Measurements from ENCODE around the gene TRPM2. TPM values are rescaled to one million over a fixed set of nuclear protein-coding genes. Genes with fewer than 3 reads are reported as not detected.

TRPM2 gene
- total and polyA plus RNA-seq, 4 experiments from 2014 or later: 0.37 to 1.7 (median 1.3) TPM; not detected in 1

DNA sequence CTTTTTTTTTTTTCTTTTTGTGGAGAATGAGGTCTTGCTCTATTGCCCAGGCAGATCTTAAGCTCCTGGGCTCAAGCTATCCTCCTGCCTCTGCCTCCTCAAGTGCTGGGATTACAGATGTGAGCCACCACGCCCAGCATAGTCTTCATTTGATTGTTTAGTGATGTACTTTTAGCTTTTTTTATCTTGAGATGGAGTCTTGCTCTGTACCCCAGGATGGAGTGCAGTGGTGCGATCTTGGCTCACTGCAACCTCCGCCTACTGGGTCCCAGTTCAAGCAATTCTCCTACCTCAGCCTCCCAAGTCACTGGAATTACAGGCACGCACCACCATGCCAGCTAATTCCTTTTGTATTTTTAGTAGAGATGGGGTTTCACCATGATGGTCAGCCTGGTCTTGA, 77.9 kb downstream of the TRPM2 start:
- Histone ChIP-seq H3K27me3 (ENCODE audit: insufficient read depth, low read length) (no peaks in the 10 kb centered on the region), H3K4me1 (ENCODE audit: insufficient read depth, low read length) (no peaks in the 10 kb centered on the region), H3K4me3 (ENCODE audit: low read length in 2 of 2) (no peak overlapping the region), H3K27ac (ENCODE audit: low read depth, low read length) (no peak overlapping the region), H3K36me3 (ENCODE audit: insufficient read depth, low read length) (no peaks in the 10 kb centered on the region), H3K9me3 (ENCODE audit: control insufficient read depth in 1 of 2, low read length in 2 of 2) (peaks cover 0 to 10% of the 10 kb centered on the region in 2 donors)
- Mint-ChIP-seq H3K4me3 (no peak overlapping the region), H3K27ac (no peak overlapping the region), H3K36me3 (peaks cover 2 to 7% of the 10 kb centered on the region in 2 donors), H3K27me3 (no peaks in the 10 kb centered on the region), H3K4me1 (no peaks in the 10 kb centered on the region), H3K9me3 (peaks cover 0 to 31% (median 22%) of the 10 kb centered on the region in 8 donors)
- CTCF ChIA-PET (ENCODE audit: partially characterized antibody): no interaction called here
- intact Hi-C loops (cut with micrococcal nuclease): no loop called here
- no peak for DNase-seq
- POLR2A ChIA-PET (ENCODE audit: partially characterized antibody): no interaction called here

GRCh38 chr21:44432841-44433790, 79.7 kb downstream of the TRPM2 start:
- peaks cover 0 to 10% of the 10 kb centered on the region in 2 donors for H3K9me3 ChIP-seq (ENCODE audit: control insufficient read depth in 1 of 2, low read length in 2 of 2)
- Mint-ChIP-seq H3K27ac (no peak overlapping the region), H3K4me3 (no peak overlapping the region), H3K27me3 (no peaks in the 10 kb centered on the region), H3K36me3 (peaks cover 2 to 7% of the 10 kb centered on the region in 2 donors), H3K9me3 (peaks cover 0 to 31% (median 22%) of the 10 kb centered on the region in 8 donors), H3K4me1 (no peaks in the 10 kb centered on the region)
- intact Hi-C loops (cut with micrococcal nuclease): no loop called here
- H3K36me3 ChIP-seq (ENCODE audit: insufficient read depth, low read length): no peaks in the 10 kb centered on the region
- no peak for DNase-seq
- H3K4me1 ChIP-seq (ENCODE audit: insufficient read depth, low read length): no peaks in the 10 kb centered on the region
- no peak overlapping the region for H3K4me3 ChIP-seq (ENCODE audit: low read length in 2 of 2)
- CTCF ChIA-PET (ENCODE audit: partially characterized antibody): no interaction called here
- no peak overlapping the region for H3K27ac ChIP-seq (ENCODE audit: low read depth, low read length)
- no peaks in the 10 kb centered on the region for H3K27me3 ChIP-seq (ENCODE audit: insufficient read depth, low read length)
- POLR2A ChIA-PET (ENCODE audit: partially characterized antibody): no interaction called here

DNA sequence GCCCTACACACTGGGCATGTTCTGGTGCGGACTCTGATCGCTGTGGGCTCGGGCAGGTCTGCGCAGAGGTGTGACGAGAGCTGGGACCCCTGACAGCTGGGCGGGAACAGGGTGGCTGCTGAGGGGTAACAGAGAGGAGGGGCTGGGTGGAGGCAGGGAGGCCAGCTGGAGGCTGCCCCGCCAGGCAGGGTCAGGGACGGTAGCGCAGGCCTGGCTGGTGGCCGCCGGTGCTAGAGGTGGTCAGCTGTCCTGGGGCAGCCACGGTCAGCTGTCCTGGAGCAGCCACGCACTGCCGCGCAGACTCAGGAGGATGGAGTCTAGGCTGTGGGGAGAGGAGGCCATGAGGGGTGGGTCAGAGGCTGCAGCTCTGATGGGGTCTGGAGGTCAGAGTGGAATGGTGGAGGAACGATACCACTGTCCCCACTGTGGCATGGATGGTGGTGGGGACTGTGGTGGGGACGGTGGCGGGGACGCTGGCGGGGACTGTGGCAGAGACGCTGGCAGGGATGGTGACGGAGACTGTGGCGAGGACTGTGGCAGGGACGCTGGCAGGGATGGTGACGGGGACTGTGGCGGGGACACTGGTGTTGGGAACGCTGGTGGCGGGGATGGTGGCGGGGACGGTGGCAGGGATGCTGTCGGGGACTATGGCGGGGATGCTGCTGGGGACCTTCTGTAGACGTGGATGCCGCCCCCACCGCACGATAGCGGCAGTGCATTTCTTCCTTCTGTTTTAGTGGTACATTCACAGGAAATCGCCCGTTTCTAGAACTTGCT, 80.6 kb downstream of the TRPM2 start:
- intact Hi-C loops (cut with micrococcal nuclease): no loop called here
- Histone ChIP-seq H3K4me1 (ENCODE audit: insufficient read depth, low read length) (no peaks in the 10 kb centered on the region), H3K27me3 (ENCODE audit: insufficient read depth, low read length) (no peaks in the 10 kb centered on the region), H3K27ac (ENCODE audit: low read depth, low read length) (no peak overlapping the region), H3K36me3 (ENCODE audit: insufficient read depth, low read length) (no peaks in the 10 kb centered on the region), H3K4me3 (ENCODE audit: low read length in 2 of 2) (no peak overlapping the region), H3K9me3 (ENCODE audit: control insufficient read depth in 1 of 2, low read length in 2 of 2) (peaks cover 0 to 10% of the 10 kb centered on the region in 2 donors)
- H3K27me3 Mint-ChIP-seq: no peaks in the 10 kb centered on the region
- ChIA-PET POLR2A (ENCODE audit: partially characterized antibody) (no interaction called here), CTCF (ENCODE audit: partially characterized antibody) (no interaction called here)
- H3K36me3 Mint-ChIP-seq: peaks cover 2 to 7% of the 10 kb centered on the region in 2 donors
- no peak overlapping the region for H3K4me3 Mint-ChIP-seq
- peak overlapping the region in 1 of 7 donors; percentile 37 for H3K27ac Mint-ChIP-seq
- DNase-seq: no peak
- peaks cover 0 to 26% (median 19%) of the 10 kb centered on the region in 8 donors for H3K9me3 Mint-ChIP-seq
- no peaks in the 10 kb centered on the region for H3K4me1 Mint-ChIP-seq

GRCh38 chr21:44434568-44434925, 81.1 kb downstream of the TRPM2 start:
- no peaks in the 10 kb centered on the region for H3K36me3 ChIP-seq (ENCODE audit: insufficient read depth, low read length)
- Mint-ChIP-seq H3K27me3 (no peaks in the 10 kb centered on the region), H3K4me3 (no peak overlapping the region), H3K27ac (no peak overlapping the region), H3K4me1 (no peaks in the 10 kb centered on the region), H3K36me3 (peaks cover 2 to 7% of the 10 kb centered on the region in 2 donors), H3K9me3 (peaks cover 0 to 26% (median 19%) of the 10 kb centered on the region in 8 donors)
- ChIA-PET CTCF (ENCODE audit: partially characterized antibody) (no interaction called here), POLR2A (ENCODE audit: partially characterized antibody) (no interaction called here)
- no peaks in the 10 kb centered on the region for H3K4me1 ChIP-seq (ENCODE audit: insufficient read depth, low read length)
- peaks cover 0 to 10% of the 10 kb centered on the region in 2 donors for H3K9me3 ChIP-seq (ENCODE audit: control insufficient read depth in 1 of 2, low read length in 2 of 2)
- no peak for DNase-seq
- H3K27ac ChIP-seq (ENCODE audit: low read depth, low read length): no peak overlapping the region
- no peak overlapping the region for H3K4me3 ChIP-seq (ENCODE audit: low read length in 2 of 2)
- intact Hi-C loops (cut with micrococcal nuclease): no loop called here
- no peaks in the 10 kb centered on the region for H3K27me3 ChIP-seq (ENCODE audit: insufficient read depth, low read length)

DNA sequence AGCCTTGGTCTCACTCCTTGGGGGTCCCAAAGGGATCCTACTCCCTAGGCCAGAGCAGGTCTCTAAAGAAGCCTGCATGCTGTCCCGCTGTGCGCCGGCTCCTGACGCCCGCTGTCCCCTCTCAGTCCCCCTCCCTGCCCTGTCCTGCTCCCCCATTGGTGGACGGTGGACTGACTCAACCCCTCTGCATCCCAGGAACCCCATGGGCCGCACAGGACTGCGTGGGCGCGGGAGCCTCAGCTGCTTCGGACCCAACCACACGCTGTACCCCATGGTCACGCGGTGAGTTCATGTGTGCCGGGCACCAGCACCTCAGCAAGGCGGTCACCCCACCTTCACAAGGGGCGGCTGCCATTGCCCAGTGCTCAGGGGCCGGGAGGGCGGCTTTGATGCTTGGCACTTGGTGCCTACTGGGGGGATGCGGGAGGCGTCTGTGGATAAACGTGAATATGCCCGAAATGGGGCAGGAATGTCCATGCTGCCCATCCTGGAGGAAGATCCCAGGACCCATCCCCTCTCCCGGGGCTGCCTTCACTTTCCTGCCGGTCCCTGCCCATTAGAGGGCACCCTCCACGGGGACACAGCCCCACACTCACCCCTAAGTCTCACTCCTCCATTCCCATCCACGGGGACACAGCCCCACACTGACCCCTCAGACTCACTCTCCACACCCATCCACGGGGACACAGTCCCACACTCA, 81.7 kb downstream of the TRPM2 start:
- H3K4me1 ChIP-seq (ENCODE audit: insufficient read depth, low read length): no peaks in the 10 kb centered on the region
- intact Hi-C loops (cut with micrococcal nuclease): no loop called here
- no peak overlapping the region for H3K27ac Mint-ChIP-seq
- H3K4me3 ChIP-seq (ENCODE audit: low read length in 2 of 2): no peak overlapping the region
- no peak overlapping the region for H3K4me3 Mint-ChIP-seq
- H3K27me3 ChIP-seq (ENCODE audit: insufficient read depth, low read length): no peaks in the 10 kb centered on the region
- peaks cover 2 to 7% of the 10 kb centered on the region in 2 donors for H3K36me3 Mint-ChIP-seq
- H3K27ac ChIP-seq (ENCODE audit: low read depth, low read length): no peak overlapping the region
- H3K9me3 ChIP-seq (ENCODE audit: control insufficient read depth in 1 of 2, low read length in 2 of 2): peaks cover 0 to 5% of the 10 kb centered on the region in 2 donors
- H3K4me1 Mint-ChIP-seq: no peaks in the 10 kb centered on the region
- ChIA-PET POLR2A (ENCODE audit: partially characterized antibody) (no interaction called here), CTCF (ENCODE audit: partially characterized antibody) (no interaction called here)
- no peak for DNase-seq
- no peaks in the 10 kb centered on the region for H3K36me3 ChIP-seq (ENCODE audit: insufficient read depth, low read length)
- no peaks in the 10 kb centered on the region for H3K27me3 Mint-ChIP-seq
- peaks cover 0 to 21% (median 14%) of the 10 kb centered on the region in 8 donors for H3K9me3 Mint-ChIP-seq

DNA sequence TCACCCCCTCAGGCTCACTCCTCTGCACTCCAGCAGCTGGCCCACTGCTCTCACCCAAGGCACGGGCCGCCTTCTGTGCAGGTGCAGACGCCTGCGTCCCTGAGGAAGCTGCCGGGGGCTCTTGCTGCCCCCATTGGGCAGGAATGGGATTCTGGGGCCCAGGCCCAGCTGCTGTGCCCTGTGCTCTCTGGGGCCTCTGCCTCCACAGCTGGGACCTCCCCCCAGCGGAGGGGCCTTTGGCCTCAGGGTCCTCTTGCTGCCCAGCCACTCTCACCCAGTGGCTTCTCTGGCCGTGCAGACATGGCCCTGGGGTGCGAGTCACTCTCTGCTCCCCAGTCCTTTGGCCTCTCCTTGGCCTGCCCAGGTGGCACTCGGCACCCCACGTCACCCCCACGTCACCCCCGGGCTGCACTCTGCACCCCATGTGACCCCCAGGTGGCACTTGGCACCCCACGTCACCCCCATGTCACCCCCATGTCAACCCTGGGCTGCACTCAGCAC, 82.7 kb downstream of the TRPM2 start:
- Histone ChIP-seq H3K27ac (ENCODE audit: low read depth, low read length) (no peak overlapping the region), H3K9me3 (ENCODE audit: control insufficient read depth in 1 of 2, low read length in 2 of 2) (peaks cover 0 to 4% of the 10 kb centered on the region in 2 donors), H3K27me3 (ENCODE audit: insufficient read depth, low read length) (no peaks in the 10 kb centered on the region), H3K4me1 (ENCODE audit: insufficient read depth, low read length) (no peaks in the 10 kb centered on the region), H3K4me3 (ENCODE audit: low read length in 2 of 2) (no peak overlapping the region), H3K36me3 (ENCODE audit: insufficient read depth, low read length) (no peaks in the 10 kb centered on the region)
- ChIA-PET POLR2A (ENCODE audit: partially characterized antibody) (no interaction called here), CTCF (ENCODE audit: partially characterized antibody) (no interaction called here)
- no peaks in the 10 kb centered on the region for H3K4me1 Mint-ChIP-seq
- H3K4me3 Mint-ChIP-seq: no peak overlapping the region
- intact Hi-C loops (cut with micrococcal nuclease): no loop called here
- no peak overlapping the region for H3K27ac Mint-ChIP-seq
- H3K27me3 Mint-ChIP-seq: no peaks in the 10 kb centered on the region
- no peak for DNase-seq
- H3K36me3 Mint-ChIP-seq: peaks cover 2 to 3% of the 10 kb centered on the region in 2 donors
- H3K9me3 Mint-ChIP-seq: peaks cover 0 to 15% (median 10%) of the 10 kb centered on the region in 8 donors

DNA sequence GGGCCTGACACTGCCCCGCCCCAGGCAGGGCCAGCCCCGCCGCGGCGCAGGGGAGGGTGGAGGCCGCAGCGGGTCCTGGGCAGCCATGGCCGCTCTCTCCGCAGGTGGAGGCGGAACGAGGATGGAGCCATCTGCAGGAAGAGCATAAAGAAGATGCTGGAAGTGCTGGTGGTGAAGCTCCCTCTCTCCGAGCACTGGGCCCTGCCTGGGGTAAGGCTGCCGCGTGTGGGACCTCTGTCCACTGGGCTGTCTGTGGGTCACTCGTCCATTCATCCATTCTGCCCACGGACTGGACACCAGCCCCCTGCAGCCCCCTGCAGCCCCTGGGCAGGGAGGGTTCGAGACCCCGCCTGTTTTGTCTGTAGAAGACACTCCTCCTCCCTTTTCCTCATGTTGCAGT, 83.5 kb downstream of the TRPM2 start:
- H3K4me3 ChIP-seq (ENCODE audit: low read length in 2 of 2): no peak overlapping the region
- no peaks in the 10 kb centered on the region for H3K9me3 ChIP-seq (ENCODE audit: control insufficient read depth in 1 of 2, low read length in 2 of 2)
- H3K4me3 Mint-ChIP-seq: no peak overlapping the region
- ChIA-PET CTCF (ENCODE audit: partially characterized antibody) (no interaction called here), POLR2A (ENCODE audit: partially characterized antibody) (no interaction called here)
- H3K4me1 ChIP-seq (ENCODE audit: insufficient read depth, low read length): no peaks in the 10 kb centered on the region
- H3K36me3 Mint-ChIP-seq: peaks cover 0 to 3% of the 10 kb centered on the region in 2 donors
- intact Hi-C loops (cut with micrococcal nuclease): no loop called here
- H3K27ac ChIP-seq (ENCODE audit: low read depth, low read length): no peak overlapping the region
- DNase-seq: no peak
- H3K36me3 ChIP-seq (ENCODE audit: insufficient read depth, low read length): no peaks in the 10 kb centered on the region
- peaks cover 0 to 7% (median 3%) of the 10 kb centered on the region in 8 donors for H3K9me3 Mint-ChIP-seq
- H3K27me3 Mint-ChIP-seq: no peaks in the 10 kb centered on the region
- H3K4me1 Mint-ChIP-seq: no peaks in the 10 kb centered on the region
- no peak overlapping the region for H3K27ac Mint-ChIP-seq
- H3K27me3 ChIP-seq (ENCODE audit: insufficient read depth, low read length): no peaks in the 10 kb centered on the region
